Astrocyte (in vitro differentiated cells and primary cell): ENCODE results near the gene NEK9.

Experiments
- EZH2 ChIP-seq: IDR thresholded peaks from 2 replicates; pipeline ENCODE4 v1.6.1; 2012; ENCODE audit warnings: mild to moderate bottlenecking, low read length, inconsistent platforms; ENCODE audit not compliant: insufficient read depth
- TF ChIP-seq, protein P1 (sequence below): IDR thresholded peaks from 2 replicates; pipeline ENCODE4 v1.5.1; 2011; ENCODE audit warnings: low read depth, mild to moderate bottlenecking, inconsistent platforms, low read length, moderate library complexity; ENCODE audit not compliant: insufficient read depth

DNA sequence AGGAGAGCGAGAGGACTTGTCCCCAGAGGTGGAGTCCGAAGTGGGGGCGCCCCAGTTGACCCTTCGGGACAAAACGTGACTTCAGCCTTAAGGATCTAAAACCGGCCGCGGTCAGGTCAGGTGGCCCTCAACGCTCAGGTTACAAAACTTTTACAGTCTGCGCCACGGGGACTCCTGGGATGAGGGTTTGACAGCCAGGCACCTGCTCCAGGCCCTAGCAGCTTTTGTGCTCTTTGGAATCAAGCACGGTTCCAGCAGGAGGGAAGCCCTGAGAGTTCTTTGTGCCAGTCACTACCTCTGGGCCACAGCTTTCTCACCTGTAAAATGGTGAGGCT, 57.1 kb downstream of the NEK9 start:
- TF ChIP-seq, protein P1, sequence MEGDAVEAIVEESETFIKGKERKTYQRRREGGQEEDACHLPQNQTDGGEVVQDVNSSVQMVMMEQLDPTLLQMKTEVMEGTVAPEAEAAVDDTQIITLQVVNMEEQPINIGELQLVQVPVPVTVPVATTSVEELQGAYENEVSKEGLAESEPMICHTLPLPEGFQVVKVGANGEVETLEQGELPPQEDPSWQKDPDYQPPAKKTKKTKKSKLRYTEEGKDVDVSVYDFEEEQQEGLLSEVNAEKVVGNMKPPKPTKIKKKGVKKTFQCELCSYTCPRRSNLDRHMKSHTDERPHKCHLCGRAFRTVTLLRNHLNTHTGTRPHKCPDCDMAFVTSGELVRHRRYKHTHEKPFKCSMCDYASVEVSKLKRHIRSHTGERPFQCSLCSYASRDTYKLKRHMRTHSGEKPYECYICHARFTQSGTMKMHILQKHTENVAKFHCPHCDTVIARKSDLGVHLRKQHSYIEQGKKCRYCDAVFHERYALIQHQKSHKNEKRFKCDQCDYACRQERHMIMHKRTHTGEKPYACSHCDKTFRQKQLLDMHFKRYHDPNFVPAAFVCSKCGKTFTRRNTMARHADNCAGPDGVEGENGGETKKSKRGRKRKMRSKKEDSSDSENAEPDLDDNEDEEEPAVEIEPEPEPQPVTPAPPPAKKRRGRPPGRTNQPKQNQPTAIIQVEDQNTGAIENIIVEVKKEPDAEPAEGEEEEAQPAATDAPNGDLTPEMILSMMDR, result no peak
- no peak for TF ChIP-seq EZH2
